B cell (primary cell): Measurements from ENCODE around the gene RAP1A. TPM values are rescaled to one million over a fixed set of nuclear protein-coding genes. Genes with fewer than 3 reads are reported as not detected.

Experiments used
- ATAC-seq: fragments of 200-7000 bp; cut with Tn5 transposase; one replicate; pipeline ENCODE4 v1.10.0; 2021; ENCODE audit warnings: low read depth, mild to moderate bottlenecking, moderate number of reproducible peaks, moderate library complexity
- CTCF ChIA-PET: fragments of 350-600 bp; sonication (Branson Sonifier 250); formaldehyde crosslinking; loops from one replicate; lab custom pipeline; 2021; ENCODE audit warnings: antibody characterized with exemption, inconsistent platforms; lab: Charles Lee
- POLR2A ChIA-PET: fragments of 350-600 bp; sonication (Branson Sonifier 250); formaldehyde crosslinking; loops from one replicate; lab custom pipeline; 2021; ENCODE audit warnings: antibody characterized with exemption; lab: Charles Lee
- DNase-seq: peaks from one replicate; pipeline ENCODE4 v3.0.0; 2013
- H2AFZ ChIP-seq: 2 replicates; pipeline ENCODE4 v1.6.1; 2012; ENCODE audit warnings: mild to moderate bottlenecking, low read depth, low read length; ENCODE audit not compliant: insufficient read depth, poor library complexity, severe bottlenecking
- H3K27ac ChIP-seq, 2 donors: 1 replicate in 1 of 2; 2 replicates in 1 of 2; pipeline ENCODE4 v1.5.1; 2012 to 2013; ENCODE audit warnings: low read length in 2 of 2, mild to moderate bottlenecking in 2 of 2, moderate library complexity in 1 of 2
- H3K27me3 ChIP-seq, 4 experiments: fragments of 200-600 bp in 1 of 4; sonication (generic) in 1 of 4; replicated peaks in 1 of 4; 1 replicate in 2 of 4; 2 replicates in 2 of 4; pipeline versions ENCODE4 v1.6.1 to v1.7.0; 2013 to 2016; ENCODE audit warnings: low read length in 3 of 4, mild to moderate bottlenecking in 2 of 4, mixed read lengths in 1 of 4, moderate library complexity in 1 of 4; ENCODE audit not compliant: insufficient read depth in 4 of 4, control insufficient read depth in 3 of 4; ENCODE audit errors: control extremely low read depth in 1 of 4
- H3K36me3 ChIP-seq, 2 experiments: replicated peaks in 1 of 2; 1 replicate in 1 of 2; 2 replicates in 1 of 2; pipeline versions ENCODE4 v1.6.1 to v1.7.1; 2013; ENCODE audit warnings: low read length in 1 of 2; ENCODE audit not compliant: insufficient read depth in 2 of 2, control insufficient read depth in 1 of 2; ENCODE audit errors: control extremely low read depth in 1 of 2, extremely low read depth in 1 of 2
- H3K4me1 ChIP-seq, 2 donors: fragments of 200-600 bp in 1 of 2; sonication (generic) in 1 of 2; 1 replicate in 1 of 2; 2 replicates in 1 of 2; pipeline versions ENCODE4 v1.5.1 to v1.6.1; 2013 to 2017; ENCODE audit warnings: low read length in 2 of 2; ENCODE audit not compliant: control insufficient read depth in 2 of 2, insufficient read depth in 2 of 2
- H3K4me2 ChIP-seq: replicated peaks from 2 replicates; pipeline ENCODE3; 2012; ENCODE audit warnings: mild to moderate bottlenecking, low read depth, low read length; ENCODE audit not compliant: poor library complexity, severe bottlenecking
- H3K4me3 ChIP-seq, 5 experiments: fragments of 200-600 bp in 1 of 5; sonication (generic) in 1 of 5; 1 replicate in 3 of 5; 2 replicates in 2 of 5; pipeline versions ENCODE4 v1.5.1 to v1.7.0; 2011 to 2016; ENCODE audit warnings: low read length in 4 of 5, mild to moderate bottlenecking in 4 of 5, low read depth in 2 of 5, control low read depth in 1 of 5, moderate library complexity in 1 of 5; ENCODE audit not compliant: insufficient read depth in 1 of 5; ENCODE audit errors: control extremely low read depth in 1 of 5, extremely low read depth in 1 of 5
- H3K79me2 ChIP-seq: fragments of 200-600 bp; sonication (generic); one replicate; pipeline ENCODE4 v1.6.0; 2016; ENCODE audit warnings: low read length; ENCODE audit not compliant: control insufficient read depth, insufficient read depth
- H3K9ac ChIP-seq: fragments of 200-600 bp; sonication (generic); 2 replicates; pipeline ENCODE4 v1.6.1; 2017; ENCODE audit warnings: mild to moderate bottlenecking, low read length, moderate library complexity
- H3K9me3 ChIP-seq, 3 donors: one replicate each; pipeline versions ENCODE4 v1.6.1 to v1.7.1; 2013; ENCODE audit warnings: low read length in 2 of 3; ENCODE audit not compliant: control insufficient read depth in 2 of 3, insufficient read depth in 1 of 3; ENCODE audit errors: control extremely low read depth in 1 of 3
- H4K20me1 ChIP-seq: 2 replicates; pipeline ENCODE4 v1.6.0; 2012; ENCODE audit warnings: mild to moderate bottlenecking, low read length; ENCODE audit not compliant: insufficient read depth, control insufficient read depth, poor library complexity, severe bottlenecking
- H3K27ac Mint-ChIP-seq: one replicate; pipeline ENCODE4 v1.8.0; 2021; ENCODE audit warnings: mixed read lengths
- H3K27me3 Mint-ChIP-seq: one replicate; pipeline ENCODE4 v1.8.0; 2021; ENCODE audit warnings: mixed read lengths
- H3K4me1 Mint-ChIP-seq: one replicate; pipeline ENCODE4 v1.8.0; 2021; ENCODE audit warnings: mixed read lengths
- H3K4me3 Mint-ChIP-seq: one replicate; pipeline ENCODE4 v1.8.0; 2021; ENCODE audit warnings: mixed read lengths
- H3K9me3 Mint-ChIP-seq: one replicate; pipeline ENCODE4 v1.8.0; 2022; ENCODE audit warnings: mixed read lengths; ENCODE audit not compliant: insufficient read depth
- CTCF ChIP-seq: fragments of 200-600 bp; IDR thresholded peaks from one replicate; pipeline ENCODE4 v1.8.0; 2022; ENCODE audit warnings: antibody characterized with exemption, mild to moderate bottlenecking
- EZH2 ChIP-seq: IDR thresholded peaks from 2 replicates; pipeline ENCODE4 v1.6.1; 2012; ENCODE audit warnings: borderline replicate concordance, low read depth, mild to moderate bottlenecking, moderate library complexity, low read length; ENCODE audit not compliant: insufficient read depth, poor library complexity, severe bottlenecking
- WGBS: methylation state at CpG from one replicate; pipeline ENCODE4 v1.1.5; 2013; ENCODE audit warnings: missing lambda C conversion rate; ENCODE audit not compliant: insufficient coverage; 5-methylcytosine and 5-hydroxymethylcytosine counted together
- intact Hi-C: fragments of 100-400 bp; cut with micrococcal nuclease; formaldehyde crosslinking; loops from one replicate; pipeline ENCODE4 v1.10.0; 2022
- polyA plus RNA-seq: library from polyadenylated mRNA; depleted of rRNA; stranded (reverse); fragments of >200 nt; gene quantifications from 2 replicates; pipeline ENCODE4 v1.2.3, GENCODE V29; 2012
- total RNA-seq, 2 donors: library from RNA; stranded (reverse); fragments of 120-200 nt in 1 of 2; gene quantifications; 1 replicate in 1 of 2; 2 replicates in 1 of 2; pipeline versions ENCODE4 v1.2.3 to v1.2.4, GENCODE V29; 2013 to 2022

RAP1A gene
- total and polyA plus RNA-seq, 2 donors (not counting 1 experiment from before 2014, with no cell fraction given) = 32.6 to 75.3 TPM

- CTCF ChIA-PET = interaction anchor here (0.9 to 2.8 kb wide), 4 partner anchors 27 to 212 kb away, joined by 3 to 8 read pairs (median 4); no protein-coding TSS in a partner anchor
- no peak overlapping the region for H3K4me3 Mint-ChIP-seq
- no peaks in the 10 kb centered on the region for H3K79me2 ChIP-seq
- no peak for ATAC-seq
- H3K36me3 ChIP-seq = peaks cover 2 to 9% of the 10 kb centered on the region in 2 experiments
- no peak for TF ChIP-seq EZH2
- no peak for TF ChIP-seq CTCF
- POLR2A ChIA-PET = no interaction called here
- H3K4me2 ChIP-seq = no peak overlapping the region
- H3K27ac ChIP-seq = no peak overlapping the region
- H4K20me1 ChIP-seq = no peaks in the 10 kb centered on the region
- H3K4me1 Mint-ChIP-seq = peaks cover 21% of the 10 kb centered on the region
- no peaks in the 10 kb centered on the region for H3K9me3 Mint-ChIP-seq
- H3K4me1 ChIP-seq = peaks cover 12 to 19% of the 10 kb centered on the region in 2 donors
- H3K27me3 ChIP-seq = no peaks in the 10 kb centered on the region
- no peak overlapping the region for H3K4me3 ChIP-seq
- WGBS = 74% methylated on average over 5 of the region's 7 CpGs
- H2AFZ ChIP-seq = no peak overlapping the region
- H3K9me3 ChIP-seq = no peaks in the 10 kb centered on the region
- H3K9ac ChIP-seq = no peak overlapping the region
- no peak for DNase-seq
- H3K27ac Mint-ChIP-seq = peak overlapping the region; percentile 37
- intact Hi-C loops = no loop called here
- no peaks in the 10 kb centered on the region for H3K27me3 Mint-ChIP-seq
Measured at GRCh38 chr1:111720274-111720976, 100.8 kb downstream of the RAP1A start.
